K562 (cell line): ENCODE measurements around the gene KCNN3. TPM values are rescaled to one million over a fixed set of nuclear protein-coding genes. Genes with fewer than 3 reads are reported as not detected.

ENCODE experiments used
- ARID1B ChIP-seq: fragments of 450-650 bp; IDR thresholded peaks from 2 replicates; pipeline ENCODE4 v1.6.1; 2016; ENCODE audit warnings: antibody characterized with exemption, mild to moderate bottlenecking, inconsistent platforms
- CEBPB ChIP-seq: fragments of 450-650 bp; IDR thresholded peaks from 2 replicates; pipeline ENCODE4 v1.6.1; 2016; ENCODE audit warnings: missing genetic modification characterization, missing compliant biosample characterization
- EHMT2 ChIP-seq: fragments of 450-650 bp; IDR thresholded peaks from 2 replicates; pipeline ENCODE4 v1.6.1; 2018; ENCODE audit warnings: antibody characterized with exemption
- ESRRA ChIP-seq: fragments of 450-650 bp; IDR thresholded peaks from 2 replicates; pipeline ENCODE4 v1.6.1; 2014; ENCODE audit warnings: low read depth, mild to moderate bottlenecking, moderate library complexity, borderline replicate concordance
- LEF1 ChIP-seq: fragments of 450-650 bp; IDR thresholded peaks from 2 replicates; pipeline ENCODE4 v1.6.1; 2016; ENCODE audit warnings: mild to moderate bottlenecking
- PML ChIP-seq: IDR thresholded peaks from 2 replicates; pipeline ENCODE4 v1.6.1; 2012; ENCODE audit warnings: low read length, inconsistent platforms
- PRDM10 ChIP-seq: fragments of 450-650 bp; IDR thresholded peaks from 2 replicates; pipeline ENCODE4 v1.6.1; 2018; ENCODE audit not compliant: partially characterized antibody
- ZNF239 ChIP-seq: fragments of 250-450 bp; sonication (Bioruptor Pico); IDR thresholded peaks from 2 replicates; pipeline ENCODE4 v1.4.0; 2020; ENCODE audit warnings: mild to moderate bottlenecking
- polyA plus RNA-seq, 8 experiments: library from polyadenylated mRNA; depleted of rRNA in 4 of 8; stranded (reverse) in 5 of 8; unstranded in 3 of 8; fragments of >200 nt; fragmentation: Nextera tagmentation in 2 of 8; fragmentation: Illumina TruSeq in 1 of 8; extraction: Ambion mirVana in 2 of 8; extraction: Trizol in 1 of 8; gene quantifications; 2 replicates each; pipeline versions ENCODE4 v1.2.1 to v1.2.3, GENCODE V29; 2011 to 2014; ENCODE audit warnings: inconsistent platforms in 1 of 8, missing spikeins in 1 of 8
- total RNA-seq, 7 experiments: library from RNA; depleted of rRNA in 6 of 7; stranded (reverse); fragments of >200 nt in 6 of 7; fragmentation: Illumina TruSeq in 2 of 7; extraction: Trizol in 2 of 7; gene quantifications; 2 replicates each; pipeline versions ENCODE4 v1.2.1 to v1.2.3, GENCODE V29; 2011 to 2021; ENCODE audit warnings: low replicate concordance in 1 of 7
- TF ChIP-seq, protein P1 (sequence below): fragments of 450-650 bp; IDR thresholded peaks from 2 replicates; pipeline ENCODE4 v1.6.1; 2017; ENCODE audit warnings: antibody characterized with exemption, mild to moderate bottlenecking
- TF ChIP-seq, protein P2 (sequence below): IDR thresholded peaks from 2 replicates; pipeline ENCODE4 v1.6.1; 2016; ENCODE audit warnings: missing genetic modification characterization, missing compliant biosample characterization
- TF ChIP-seq, protein P3 (sequence below): fragments of 250-450 bp; sonication (Bioruptor Pico); IDR thresholded peaks from 2 replicates; pipeline ENCODE4 v1.9.0; 2021; ENCODE audit warnings: mild to moderate bottlenecking
- TF ChIP-seq, protein P4 (sequence below), 3 experiments: fragments of 200-800 bp in 1 of 3; fragments of 250-450 bp in 1 of 3; fragments of 450-650 bp in 1 of 3; sonication (Bioruptor Pico) in 1 of 3; sonication (Bioruptor generic) in 1 of 3; formaldehyde crosslinking in 1 of 3; IDR thresholded peaks; 2 replicates each; pipeline versions ENCODE4 v1.6.1 to v1.8.0; 2016 to 2022; ENCODE audit warnings: mild to moderate bottlenecking in 2 of 3, missing genetic modification characterization in 2 of 3, missing compliant biosample characterization in 1 of 3, moderate library complexity in 1 of 3

KCNN3 gene
- total and polyA plus RNA-seq, 9 of the 15 experiments (the other 6 are each of a cell fraction or from before 2014, with no cell fraction given) = 0.02 to 0.03 TPM; not detected in 7

GRCh38 chr1:154883919-154884868 is 14.1 kb upstream of the KCNN3 start (continued):
- peak; percentile 58; the same call in 1 of the 2 replicates for TF ChIP-seq EHMT2
- TF ChIP-seq, protein P1, sequence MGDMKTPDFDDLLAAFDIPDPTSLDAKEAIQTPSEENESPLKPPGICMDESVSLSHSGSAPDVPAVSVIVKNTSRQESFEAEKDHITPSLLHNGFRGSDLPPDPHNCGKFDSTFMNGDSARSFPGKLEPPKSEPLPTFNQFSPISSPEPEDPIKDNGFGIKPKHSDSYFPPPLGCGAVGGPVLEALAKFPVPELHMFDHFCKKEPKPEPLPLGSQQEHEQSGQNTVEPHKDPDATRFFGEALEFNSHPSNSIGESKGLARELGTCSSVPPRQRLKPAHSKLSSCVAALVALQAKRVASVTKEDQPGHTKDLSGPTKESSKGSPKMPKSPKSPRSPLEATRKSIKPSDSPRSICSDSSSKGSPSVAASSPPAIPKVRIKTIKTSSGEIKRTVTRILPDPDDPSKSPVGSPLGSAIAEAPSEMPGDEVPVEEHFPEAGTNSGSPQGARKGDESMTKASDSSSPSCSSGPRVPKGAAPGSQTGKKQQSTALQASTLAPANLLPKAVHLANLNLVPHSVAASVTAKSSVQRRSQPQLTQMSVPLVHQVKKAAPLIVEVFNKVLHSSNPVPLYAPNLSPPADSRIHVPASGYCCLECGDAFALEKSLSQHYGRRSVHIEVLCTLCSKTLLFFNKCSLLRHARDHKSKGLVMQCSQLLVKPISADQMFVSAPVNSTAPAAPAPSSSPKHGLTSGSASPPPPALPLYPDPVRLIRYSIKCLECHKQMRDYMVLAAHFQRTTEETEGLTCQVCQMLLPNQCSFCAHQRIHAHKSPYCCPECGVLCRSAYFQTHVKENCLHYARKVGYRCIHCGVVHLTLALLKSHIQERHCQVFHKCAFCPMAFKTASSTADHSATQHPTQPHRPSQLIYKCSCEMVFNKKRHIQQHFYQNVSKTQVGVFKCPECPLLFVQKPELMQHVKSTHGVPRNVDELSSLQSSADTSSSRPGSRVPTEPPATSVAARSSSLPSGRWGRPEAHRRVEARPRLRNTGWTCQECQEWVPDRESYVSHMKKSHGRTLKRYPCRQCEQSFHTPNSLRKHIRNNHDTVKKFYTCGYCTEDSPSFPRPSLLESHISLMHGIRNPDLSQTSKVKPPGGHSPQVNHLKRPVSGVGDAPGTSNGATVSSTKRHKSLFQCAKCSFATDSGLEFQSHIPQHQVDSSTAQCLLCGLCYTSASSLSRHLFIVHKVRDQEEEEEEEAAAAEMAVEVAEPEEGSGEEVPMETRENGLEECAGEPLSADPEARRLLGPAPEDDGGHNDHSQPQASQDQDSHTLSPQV = peak; percentile 52; the same call in 1 of the 2 replicates
- TF ChIP-seq, protein P2, sequence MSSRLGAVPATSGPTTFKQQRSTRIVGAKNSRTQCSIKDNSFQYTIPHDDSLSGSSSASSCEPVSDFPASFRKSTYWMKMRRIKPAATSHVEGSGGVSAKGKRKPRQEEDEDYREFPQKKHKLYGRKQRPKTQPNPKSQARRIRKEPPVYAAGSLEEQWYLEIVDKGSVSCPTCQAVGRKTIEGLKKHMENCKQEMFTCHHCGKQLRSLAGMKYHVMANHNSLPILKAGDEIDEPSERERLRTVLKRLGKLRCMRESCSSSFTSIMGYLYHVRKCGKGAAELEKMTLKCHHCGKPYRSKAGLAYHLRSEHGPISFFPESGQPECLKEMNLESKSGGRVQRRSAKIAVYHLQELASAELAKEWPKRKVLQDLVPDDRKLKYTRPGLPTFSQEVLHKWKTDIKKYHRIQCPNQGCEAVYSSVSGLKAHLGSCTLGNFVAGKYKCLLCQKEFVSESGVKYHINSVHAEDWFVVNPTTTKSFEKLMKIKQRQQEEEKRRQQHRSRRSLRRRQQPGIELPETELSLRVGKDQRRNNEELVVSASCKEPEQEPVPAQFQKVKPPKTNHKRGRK (tag) = peak; percentile 89
- peak; percentile 65; the same call in 1 of the 2 replicates for TF ChIP-seq ZNF239
- TF ChIP-seq, protein P3, sequence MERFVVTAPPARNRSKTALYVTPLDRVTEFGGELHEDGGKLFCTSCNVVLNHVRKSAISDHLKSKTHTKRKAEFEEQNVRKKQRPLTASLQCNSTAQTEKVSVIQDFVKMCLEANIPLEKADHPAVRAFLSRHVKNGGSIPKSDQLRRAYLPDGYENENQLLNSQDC (CRISPR knock-in tag) = no peak
- TF ChIP-seq, protein P4, sequence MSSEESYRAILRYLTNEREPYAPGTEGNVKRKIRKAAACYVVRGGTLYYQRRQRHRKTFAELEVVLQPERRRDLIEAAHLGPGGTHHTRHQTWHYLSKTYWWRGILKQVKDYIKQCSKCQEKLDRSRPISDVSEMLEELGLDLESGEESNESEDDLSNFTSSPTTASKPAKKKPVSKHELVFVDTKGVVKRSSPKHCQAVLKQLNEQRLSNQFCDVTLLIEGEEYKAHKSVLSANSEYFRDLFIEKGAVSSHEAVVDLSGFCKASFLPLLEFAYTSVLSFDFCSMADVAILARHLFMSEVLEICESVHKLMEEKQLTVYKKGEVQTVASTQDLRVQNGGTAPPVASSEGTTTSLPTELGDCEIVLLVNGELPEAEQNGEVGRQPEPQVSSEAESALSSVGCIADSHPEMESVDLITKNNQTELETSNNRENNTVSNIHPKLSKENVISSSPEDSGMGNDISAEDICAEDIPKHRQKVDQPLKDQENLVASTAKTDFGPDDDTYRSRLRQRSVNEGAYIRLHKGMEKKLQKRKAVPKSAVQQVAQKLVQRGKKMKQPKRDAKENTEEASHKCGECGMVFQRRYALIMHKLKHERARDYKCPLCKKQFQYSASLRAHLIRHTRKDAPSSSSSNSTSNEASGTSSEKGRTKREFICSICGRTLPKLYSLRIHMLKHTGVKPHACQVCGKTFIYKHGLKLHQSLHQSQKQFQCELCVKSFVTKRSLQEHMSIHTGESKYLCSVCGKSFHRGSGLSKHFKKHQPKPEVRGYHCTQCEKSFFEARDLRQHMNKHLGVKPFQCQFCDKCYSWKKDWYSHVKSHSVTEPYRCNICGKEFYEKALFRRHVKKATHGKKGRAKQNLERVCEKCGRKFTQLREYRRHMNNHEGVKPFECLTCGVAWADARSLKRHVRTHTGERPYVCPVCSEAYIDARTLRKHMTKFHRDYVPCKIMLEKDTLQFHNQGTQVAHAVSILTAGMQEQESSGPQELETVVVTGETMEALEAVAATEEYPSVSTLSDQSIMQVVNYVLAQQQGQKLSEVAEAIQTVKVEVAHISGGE (CRISPR knock-in tag; IDR thresholded peaks at IDR 0.05) = peak in 1 of 3 experiments; percentile 58; a peak in 1 of 6 replicates
- TF ChIP-seq LEF1 = peak; percentile 17; the same call in 1 of the 2 replicates
- TF ChIP-seq CEBPB (tag) = no peak
- peak; percentile 67 for TF ChIP-seq PRDM10
- peak; percentile 65; the same call in 1 of the 2 replicates for TF ChIP-seq PML
- TF ChIP-seq ESRRA = peak; percentile 74; the same call in 1 of the 2 replicates
- peak; percentile 93 for TF ChIP-seq ARID1B
